ENCODE data around the gene MGRN1.

GRCh38 chr16:4688674-4689045, 64.0 kb downstream of the MGRN1 start:
- TF ChIP-seq CTCF (conservative IDR thresholded peaks at IDR 0.05 in 1 of 2, IDR thresholded peaks at IDR 0.05 in 1 of 2; ENCODE audit: low read depth in 1 of 2, low read length in 2 of 2) = no peak
- no peak for TF ChIP-seq EZH2 (IDR thresholded peaks at IDR 0.05; ENCODE audit: low read length, missing control alignments)

All from fibroblast of lung (primary cell).